IMR-90 (cell line): ENCODE measurements around the gene ELL. TPM values are rescaled to one million over a fixed set of nuclear protein-coding genes. Genes with fewer than 3 reads are reported as not detected.

ENCODE experiments used
- ATAC-seq: fragments of 200-7000 bp; cut with Tn5 transposase; 2 replicates; pipeline ENCODE4 v1.9.1; 2020; ENCODE audit warnings: low read depth, mild to moderate bottlenecking, moderate library complexity
- BruUV-seq: library from RNA; stranded (reverse); fragments of 400-500 nt; replicated peaks from 2 replicates; lab custom pipeline; 2021; lab: Mats Ljungman, UMichigan
- CTCF ChIA-PET: fragments of 300-600 bp; formaldehyde crosslinking; extraction: SDS; loops from one replicate; lab custom pipeline; 2021; ENCODE audit warnings: antibody characterized with exemption; lab: Yijun Ruan, JAX
- POLR2A ChIA-PET: fragments of 300-600 bp; sonication (Branson Sonifier 250); formaldehyde crosslinking; loops from one replicate; lab custom pipeline; 2022; ENCODE audit warnings: antibody characterized with exemption; ENCODE audit not compliant: unreplicated experiment; lab: Charles Lee
- DNase-seq: peaks from one replicate; pipeline ENCODE4 v3.0.0; 2013
- H2AFZ ChIP-seq: replicated peaks from 2 replicates; pipeline ENCODE3; 2013; ENCODE audit warnings: low read length, mild to moderate bottlenecking; ENCODE audit not compliant: poor library complexity
- H2AK5ac ChIP-seq: 2 replicates; pipeline ENCODE4 v1.6.1; 2013; ENCODE audit warnings: low read depth, low read length, inconsistent platforms
- H2AK9ac ChIP-seq: replicated peaks from 2 replicates; pipeline ENCODE3; 2013; ENCODE audit warnings: mild to moderate bottlenecking, low read depth, low read length, moderate library complexity; ENCODE audit not compliant: poor library complexity
- H2BK120ac ChIP-seq: 2 replicates; pipeline ENCODE4 v1.6.1; 2013; ENCODE audit warnings: low read depth, low read length, inconsistent platforms
- H2BK15ac ChIP-seq: 3 replicates; pipeline ENCODE4 v1.6.1; 2013; ENCODE audit warnings: low read depth, low read length, inconsistent platforms
- H2BK20ac ChIP-seq: 2 replicates; pipeline ENCODE4 v1.6.1; 2013; ENCODE audit warnings: low read depth, mild to moderate bottlenecking, inconsistent platforms, low read length, moderate library complexity
- H2BK5ac ChIP-seq: 2 replicates; pipeline ENCODE4 v1.6.1; 2013; ENCODE audit warnings: mild to moderate bottlenecking, low read depth, low read length, inconsistent platforms; ENCODE audit not compliant: poor library complexity, severe bottlenecking
- H3K14ac ChIP-seq: replicated peaks from 2 replicates; pipeline ENCODE4 v1.6.1; 2013; ENCODE audit warnings: low read depth, low read length, inconsistent platforms
- H3K18ac ChIP-seq: 2 replicates; pipeline ENCODE4 v1.6.1; 2013; ENCODE audit warnings: low read depth, low read length, control low read depth
- H3K23ac ChIP-seq: 2 replicates; pipeline ENCODE4 v1.6.1; 2013; ENCODE audit warnings: low read depth, low read length, inconsistent platforms
- H3K27ac ChIP-seq: 2 replicates; pipeline ENCODE4 v1.5.1; 2013; ENCODE audit warnings: mild to moderate bottlenecking, control low read depth, low read length; ENCODE audit not compliant: insufficient read depth
- H3K27me3 ChIP-seq: 2 replicates; pipeline ENCODE4 v1.6.1; 2013; ENCODE audit warnings: low read length; ENCODE audit not compliant: control insufficient read depth, insufficient read depth
- H3K36me3 ChIP-seq: 2 replicates; pipeline ENCODE4 v1.6.1; 2013; ENCODE audit warnings: low read length, mixed read lengths; ENCODE audit not compliant: control insufficient read depth, insufficient read depth
- H3K4ac ChIP-seq: 2 replicates; pipeline ENCODE4 v1.6.1; 2013; ENCODE audit warnings: low read depth, low read length, inconsistent platforms
- H3K4me1 ChIP-seq: 2 replicates; pipeline ENCODE4 v1.6.1; 2013; ENCODE audit warnings: low read length, mixed read lengths; ENCODE audit not compliant: control insufficient read depth, insufficient read depth
- H3K4me2 ChIP-seq: 2 replicates; pipeline ENCODE4 v1.6.1; 2013; ENCODE audit warnings: low read depth, mild to moderate bottlenecking, control low read depth, low read length, moderate library complexity
- H3K4me3 ChIP-seq: 2 replicates; pipeline ENCODE4 v1.5.1; 2013; ENCODE audit warnings: low read depth, mild to moderate bottlenecking, control low read depth, low read length, moderate library complexity; ENCODE audit not compliant: insufficient read depth
- H3K56ac ChIP-seq: 2 replicates; pipeline ENCODE4 v1.6.1; 2013; ENCODE audit warnings: low read length, inconsistent platforms; ENCODE audit not compliant: insufficient read depth; ENCODE audit errors: extremely low read depth
- H3K79me1 ChIP-seq, 2 experiments: 2 replicates each; pipeline ENCODE4 v1.6.1; 2013; ENCODE audit warnings: low read length in 2 of 2, inconsistent platforms in 1 of 2, low read depth in 1 of 2
- H3K9ac ChIP-seq: 2 replicates; pipeline ENCODE4 v1.6.1; 2013; ENCODE audit warnings: low read depth, low read length, control low read depth
- H3K9me1 ChIP-seq: 2 replicates; pipeline ENCODE4 v1.6.1; 2013; ENCODE audit warnings: low read length, inconsistent platforms; ENCODE audit not compliant: insufficient read depth
- H3K9me3 ChIP-seq: 2 replicates; pipeline ENCODE4 v1.6.1; 2013; ENCODE audit warnings: low read length; ENCODE audit not compliant: control insufficient read depth, insufficient read depth
- H4K20me1 ChIP-seq: 2 replicates; pipeline ENCODE4 v1.6.1; 2013; ENCODE audit warnings: low read length, inconsistent platforms; ENCODE audit not compliant: insufficient read depth
- H4K5ac ChIP-seq: 2 replicates; pipeline ENCODE4 v1.6.1; 2013; ENCODE audit warnings: mild to moderate bottlenecking, low read depth, low read length, control low read depth
- H4K8ac ChIP-seq, 2 experiments: 2 replicates each; pipeline ENCODE4 v1.6.1; 2013; ENCODE audit warnings: low read depth in 2 of 2, low read length in 2 of 2, control low read depth in 1 of 2, inconsistent platforms in 1 of 2
- H4K91ac ChIP-seq: 2 replicates; pipeline ENCODE4 v1.6.1; 2013; ENCODE audit warnings: low read depth, low read length, inconsistent platforms; ENCODE audit not compliant: insufficient read depth
- BHLHE40 ChIP-seq: fragments of 150-350 bp; IDR thresholded peaks from 2 replicates; pipeline ENCODE4 v1.6.1; 2016; ENCODE audit warnings: mild to moderate bottlenecking, low read depth, low read length
- CEBPB ChIP-seq: IDR thresholded peaks from 2 replicates; pipeline ENCODE4 v1.6.1; 2012; ENCODE audit warnings: low read depth, low read length, improper control_type of control experiment
- CHD1 ChIP-seq: IDR thresholded peaks from 2 replicates; pipeline ENCODE4 v1.6.1; 2012; ENCODE audit warnings: low read depth, low read length, improper control_type of control experiment
- CTCF ChIP-seq: conservative IDR thresholded peaks from 2 replicates; pipeline ENCODE4 v1.5.1; 2012; ENCODE audit warnings: mild to moderate bottlenecking, low read depth, low read length, improper control_type of control experiment
- FOS ChIP-seq: fragments of 150-350 bp; IDR thresholded peaks from 2 replicates; pipeline ENCODE4 v1.6.1; 2016; ENCODE audit warnings: low read depth, low read length
- MAFK ChIP-seq: IDR thresholded peaks from 2 replicates; pipeline ENCODE4 v1.6.1; 2012; ENCODE audit warnings: low read depth, low read length, improper control_type of control experiment
- MAZ ChIP-seq: IDR thresholded peaks from 2 replicates; pipeline ENCODE4 v1.6.1; 2012; ENCODE audit warnings: low read depth, mild to moderate bottlenecking, low read length, improper control_type of control experiment, moderate library complexity, borderline replicate concordance
- MXI1 ChIP-seq: IDR thresholded peaks from 2 replicates; pipeline ENCODE4 v1.6.1; 2012; ENCODE audit warnings: low read depth, mild to moderate bottlenecking, low read length, moderate library complexity, borderline replicate concordance
- POLR2A ChIP-seq: IDR thresholded peaks from 2 replicates; pipeline ENCODE4 v1.6.1; 2012; ENCODE audit warnings: mild to moderate bottlenecking, low read depth, low read length
- RAD21 ChIP-seq: IDR thresholded peaks from 2 replicates; pipeline ENCODE4 v1.6.1; 2012; ENCODE audit warnings: low read length, improper control_type of control experiment
- RFX5 ChIP-seq: IDR thresholded peaks from 2 replicates; pipeline ENCODE4 v1.8.0; 2012; ENCODE audit warnings: low read depth, mild to moderate bottlenecking, low read length, moderate library complexity
- SMC3 ChIP-seq: fragments of 150-350 bp; IDR thresholded peaks from 2 replicates; pipeline ENCODE4 v1.6.1; 2016; ENCODE audit warnings: low read depth, mild to moderate bottlenecking, antibody characterized with exemption, low read length, moderate library complexity
- USF2 ChIP-seq: fragments of 150-350 bp; IDR thresholded peaks from 2 replicates; pipeline ENCODE4 v1.6.1; 2017; ENCODE audit warnings: mild to moderate bottlenecking, antibody characterized with exemption, low read length, low read depth
- WGBS, 2 experiments: methylation state at CpG; one replicate each; pipeline versions ENCODE4 v1.1.5 to v1.1.7; 2013; ENCODE audit warnings: missing lambda C conversion rate in 2 of 2; ENCODE audit not compliant: insufficient read length in 1 of 2; ENCODE audit errors: extremely low coverage in 2 of 2; 5-methylcytosine and 5-hydroxymethylcytosine counted together
- dilution Hi-C: fragments of 300-500 bp; cut with HindIII; formaldehyde crosslinking; loops from one replicate; pipeline ENCODE4 v1.14.3; 2018; ENCODE audit warnings: low sequenced_read_pairs; ENCODE audit not compliant: unreplicated experiment
- in situ Hi-C: fragments of 300-500 bp; cut with MboI; formaldehyde crosslinking; loops from 3 replicates; pipeline ENCODE4 v1.14.3; 2019; ENCODE audit warnings: low sequenced_read_pairs, inconsistent platforms, mixed read lengths
- intact Hi-C: fragments of 100-400 bp; cut with micrococcal nuclease; formaldehyde crosslinking; loops from 2 replicates; pipeline ENCODE4 v1.10.0; 2022
- polyA plus RNA-seq, 3 experiments: library from polyadenylated mRNA; depleted of rRNA; stranded (reverse); fragments of >200 nt; gene quantifications; 2 replicates each; pipeline ENCODE4 v1.2.3, GENCODE V29; 2012; ENCODE audit warnings: low replicate concordance in 1 of 3
- total RNA-seq: library from RNA; depleted of rRNA; stranded (reverse); fragments of >200 nt; gene quantifications from 2 replicates; pipeline ENCODE4 v1.2.3, GENCODE V29; 2012
- TF ChIP-seq, protein P1 (sequence below): fragments of 150-350 bp; IDR thresholded peaks from 2 replicates; pipeline ENCODE4 v1.6.1; 2016; ENCODE audit warnings: low read depth, mild to moderate bottlenecking, low read length, moderate library complexity, borderline replicate concordance

ELL gene
- total and polyA plus RNA-seq, 2 of the 4 experiments (the other 2 are of a cell fraction): 6.3 to 13.1 TPM

GRCh38 chr19:18476507-18477041 is 45.3 kb downstream of the ELL start:
- Histone ChIP-seq H2AFZ (peak overlapping the region; percentile 34), H3K27ac (no peak overlapping the region), H3K4ac (peak overlapping the region; percentile 5), H4K91ac (no peak overlapping the region; the same call in 1 of the 2 replicates), H3K23ac (no peak overlapping the region), H3K4me1 (peaks cover 40% of the 10 kb centered on the region), H3K56ac (no peak overlapping the region), H2BK5ac (no peak overlapping the region), H3K27me3 (no peaks in the 10 kb centered on the region), H4K20me1 (peaks cover 62% of the 10 kb centered on the region), H4K5ac (no peak overlapping the region), H3K9me3 (no peaks in the 10 kb centered on the region), H2BK120ac (no peak overlapping the region), H3K36me3 (peaks cover 9% of the 10 kb centered on the region; the same call in 1 of the 2 replicates), H3K79me1 (peaks cover 37 to 100% of the 10 kb centered on the region in 2 experiments), H3K9me1 (peaks cover 49% of the 10 kb centered on the region), H3K14ac (no peak overlapping the region), H2AK9ac (peak overlapping the region; percentile 56), H3K4me2 (no peak overlapping the region), H3K18ac (no peak overlapping the region), H2BK20ac (no peak overlapping the region), H3K4me3 (no peak overlapping the region), H2BK15ac (peak overlapping the region; percentile 8; the same call in 1 of the 3 replicates), H4K8ac (0 out of 4 replicates have a peak overlapping the region, but pooled peaks of 1 of the 2 experiments have one; percentile 12), H3K9ac (no peak overlapping the region), H2AK5ac (peak overlapping the region; percentile 64; the same call in 1 of the 2 replicates)
- 93% methylated on average over 11 of the region's 14 CpGs; no CpG with 5 or more reads in 1 of the 2 experiments for WGBS, 2 experiments
- no peak for ATAC-seq
- TF ChIP-seq, protein P1, sequence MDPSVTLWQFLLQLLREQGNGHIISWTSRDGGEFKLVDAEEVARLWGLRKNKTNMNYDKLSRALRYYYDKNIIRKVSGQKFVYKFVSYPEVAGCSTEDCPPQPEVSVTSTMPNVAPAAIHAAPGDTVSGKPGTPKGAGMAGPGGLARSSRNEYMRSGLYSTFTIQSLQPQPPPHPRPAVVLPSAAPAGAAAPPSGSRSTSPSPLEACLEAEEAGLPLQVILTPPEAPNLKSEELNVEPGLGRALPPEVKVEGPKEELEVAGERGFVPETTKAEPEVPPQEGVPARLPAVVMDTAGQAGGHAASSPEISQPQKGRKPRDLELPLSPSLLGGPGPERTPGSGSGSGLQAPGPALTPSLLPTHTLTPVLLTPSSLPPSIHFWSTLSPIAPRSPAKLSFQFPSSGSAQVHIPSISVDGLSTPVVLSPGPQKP: no peak
- TF ChIP-seq RAD21: no peak
- no peak for TF ChIP-seq MXI1
- TF ChIP-seq FOS: no peak
- no peak for TF ChIP-seq CTCF
- no peak for TF ChIP-seq CHD1
- TF ChIP-seq POLR2A: no peak
- no peak for TF ChIP-seq SMC3
- TF ChIP-seq USF2: no peak
- TF ChIP-seq MAZ: no peak
- no peak for TF ChIP-seq RFX5
- TF ChIP-seq MAFK: no peak
- no peak for TF ChIP-seq CEBPB
- TF ChIP-seq BHLHE40: no peak
- DNase-seq: no peak
- dilution Hi-C loops (no loop called here), in situ Hi-C loops (no loop called here), intact Hi-C loops (no loop called here)
- ChIA-PET POLR2A (no interaction called here), CTCF (no interaction called here)
- BruUV-seq: no TSS peak
